LNCaP clone FGC (cell line): ENCODE data around the gene ACOT7.

Experiments used
- DNase-seq: peaks from one replicate; pipeline ENCODE4 v3.0.0-alpha.2; 2011; ENCODE audit warnings: low read depth
- H3K4me3 ChIP-seq: 2 replicates; pipeline ENCODE4 v1.5.1; 2011; ENCODE audit warnings: mild to moderate bottlenecking, low read depth, low read length, control low read depth
- CTCF ChIP-seq: IDR thresholded peaks from 2 replicates; pipeline ENCODE4 v1.5.1; 2012; ENCODE audit warnings: mild to moderate bottlenecking; ENCODE audit not compliant: control insufficient read depth, insufficient read depth; ENCODE audit errors: extremely low read depth

The ACOT7 gene

GRCh38 chr1:6276811-6277555, 116.6 kb downstream of the ACOT7 start:
- no peak overlapping the region for H3K4me3 ChIP-seq
- TF ChIP-seq CTCF: no peak
- DNase-seq: no peak

- DNase-seq: no peak
- no peak for TF ChIP-seq CTCF
- H3K4me3 ChIP-seq: no peak overlapping the region
Measured at GRCh38 chr1:6275826-6276782, 117.5 kb downstream of the ACOT7 start.

GRCh38 chr1:6274622-6275139, 118.9 kb downstream of the ACOT7 start:
- no peak overlapping the region for H3K4me3 ChIP-seq
- no peak for TF ChIP-seq CTCF
- DNase-seq: no peak

GRCh38 chr1:6274102-6274501, 119.5 kb downstream of the ACOT7 start:
- DNase-seq: no peak
- TF ChIP-seq CTCF: no peak
- no peak overlapping the region for H3K4me3 ChIP-seq

GRCh38 chr1:6273380-6273891, 120.1 kb downstream of the ACOT7 start:
- TF ChIP-seq CTCF: no peak
- no peak for DNase-seq
- no peak overlapping the region for H3K4me3 ChIP-seq

GRCh38 chr1:6272868-6273267, 120.7 kb downstream of the ACOT7 start:
- no peak overlapping the region for H3K4me3 ChIP-seq
- DNase-seq: no peak
- TF ChIP-seq CTCF: no peak
